GM18520 (cell line): ENCODE results near the gene GPR176.

Experiments
- ATAC-seq: cut with Tn5 transposase; IDR thresholded peaks from one replicate; pipeline ENCODE4 v1.9.1; 2021; ENCODE audit not compliant: unreplicated experiment

Gene GPR176, protein sequence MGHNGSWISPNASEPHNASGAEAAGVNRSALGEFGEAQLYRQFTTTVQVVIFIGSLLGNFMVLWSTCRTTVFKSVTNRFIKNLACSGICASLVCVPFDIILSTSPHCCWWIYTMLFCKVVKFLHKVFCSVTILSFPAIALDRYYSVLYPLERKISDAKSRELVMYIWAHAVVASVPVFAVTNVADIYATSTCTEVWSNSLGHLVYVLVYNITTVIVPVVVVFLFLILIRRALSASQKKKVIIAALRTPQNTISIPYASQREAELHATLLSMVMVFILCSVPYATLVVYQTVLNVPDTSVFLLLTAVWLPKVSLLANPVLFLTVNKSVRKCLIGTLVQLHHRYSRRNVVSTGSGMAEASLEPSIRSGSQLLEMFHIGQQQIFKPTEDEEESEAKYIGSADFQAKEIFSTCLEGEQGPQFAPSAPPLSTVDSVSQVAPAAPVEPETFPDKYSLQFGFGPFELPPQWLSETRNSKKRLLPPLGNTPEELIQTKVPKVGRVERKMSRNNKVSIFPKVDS

DNA sequence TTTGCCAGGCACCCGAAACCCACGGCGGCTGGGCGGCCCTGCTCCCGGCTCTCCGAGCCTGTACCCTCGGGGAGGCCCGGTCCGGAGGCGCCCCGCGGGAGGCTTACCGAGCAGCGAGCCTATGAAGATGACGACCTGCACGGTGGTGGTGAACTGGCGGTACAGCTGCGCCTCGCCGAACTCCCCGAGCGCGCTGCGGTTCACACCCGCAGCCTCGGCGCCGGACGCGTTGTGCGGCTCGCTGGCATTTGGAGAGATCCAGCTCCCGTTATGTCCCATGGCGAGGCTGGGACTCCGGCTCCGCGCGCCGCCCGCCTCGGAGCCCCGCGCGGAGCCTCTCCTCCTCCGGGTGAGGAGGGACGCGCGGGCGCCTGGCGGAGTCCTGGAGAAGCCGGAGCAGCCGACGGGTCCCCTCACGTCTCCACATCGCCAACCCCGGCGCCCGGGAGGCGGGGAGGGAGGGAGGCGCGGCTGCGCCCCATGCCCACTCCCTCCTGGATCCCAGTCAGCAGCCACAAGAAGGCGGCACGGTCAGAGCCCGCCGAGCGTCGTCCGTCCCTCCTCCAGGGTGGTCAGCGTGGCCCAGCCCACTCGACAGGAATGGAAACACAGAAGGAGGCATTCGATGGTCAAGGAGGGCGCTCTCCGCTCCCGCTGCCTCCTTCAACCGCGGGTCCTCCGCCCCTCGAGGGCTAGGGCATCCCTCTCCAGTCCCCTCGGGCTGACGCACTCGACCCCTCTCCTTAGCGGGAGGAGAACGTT, at the start of gene GPR176:
GPR176 (minus strand) TSS at position 519 of the 762 bp plus-strand sequence; CDS start at position 279, 240 bp downstream.
- ATAC-seq = no peak

DNA sequence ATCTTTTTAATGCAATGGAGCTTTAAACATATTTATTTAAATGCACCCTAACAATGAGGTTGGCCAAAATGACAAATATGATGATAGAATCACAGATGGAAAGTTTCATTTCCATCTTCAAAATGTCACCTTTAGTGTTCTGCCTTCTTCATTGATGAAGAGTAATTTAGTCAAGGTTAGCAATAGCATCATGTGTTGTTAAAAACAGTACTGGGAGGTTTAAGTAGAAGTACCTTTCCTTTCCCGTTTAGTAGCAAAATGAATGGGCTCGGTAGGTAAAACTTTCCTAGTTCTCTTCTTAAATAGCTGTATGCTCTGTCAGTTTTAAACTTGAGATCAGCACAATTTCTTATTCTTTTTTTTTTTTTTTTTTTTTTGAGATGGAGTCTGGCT, 48.9 kb upstream of the GPR176 start:
- no peak for ATAC-seq

DNA sequence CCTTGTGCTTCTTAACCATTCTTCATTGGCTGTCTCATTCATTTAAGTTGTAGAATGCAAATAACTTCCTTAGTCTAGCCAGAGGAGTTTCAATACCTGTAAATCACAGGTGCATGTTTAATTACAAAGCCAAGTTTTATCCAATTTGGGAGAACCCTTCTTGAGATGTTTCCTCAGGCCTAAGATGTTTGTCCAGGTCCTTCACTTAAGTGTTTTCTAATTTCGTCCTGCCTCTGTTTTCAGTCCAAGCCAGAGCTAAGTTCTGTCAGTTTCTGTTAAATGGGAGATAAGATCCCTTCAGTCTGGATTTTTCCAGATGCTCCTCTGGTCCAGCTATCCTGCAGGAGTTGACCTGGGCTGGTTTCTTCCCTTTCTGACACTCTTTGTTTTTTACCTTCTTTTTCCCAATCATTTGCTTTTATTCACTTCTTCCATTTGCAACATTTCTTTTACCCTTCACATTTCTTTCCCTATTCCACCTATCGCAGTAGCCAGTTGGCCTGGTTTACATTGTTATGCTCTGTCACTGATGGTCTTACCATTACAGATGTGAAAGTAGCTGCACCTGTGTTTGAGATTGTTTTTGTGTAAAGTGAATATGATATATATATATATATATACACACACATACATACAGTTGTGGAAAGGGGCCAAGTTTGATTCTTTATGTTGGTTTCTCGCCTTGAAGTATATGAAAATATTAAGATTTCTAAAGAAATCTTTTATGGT, 48.4 kb upstream of the GPR176 start:
- no peak for ATAC-seq

DNA sequence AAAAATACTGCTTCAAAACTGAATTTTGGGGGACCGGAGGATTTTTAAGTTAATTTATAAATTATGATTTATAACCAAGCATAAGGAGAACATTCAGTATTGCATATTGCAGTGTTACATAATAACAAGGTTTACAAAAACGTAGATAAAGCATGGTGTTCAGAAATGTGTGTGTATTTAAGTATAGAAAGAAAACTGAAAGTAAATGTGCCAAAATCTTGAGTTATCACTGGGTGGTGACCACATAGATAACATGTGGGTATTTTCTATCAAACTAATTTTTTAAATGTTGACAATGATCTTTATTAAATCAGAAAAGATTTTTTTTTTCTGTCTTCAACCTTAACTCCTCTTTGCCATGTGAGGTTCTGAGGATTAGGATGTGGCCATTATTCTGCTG, 46.5 kb upstream of the GPR176 start:
- no peak for ATAC-seq

DNA sequence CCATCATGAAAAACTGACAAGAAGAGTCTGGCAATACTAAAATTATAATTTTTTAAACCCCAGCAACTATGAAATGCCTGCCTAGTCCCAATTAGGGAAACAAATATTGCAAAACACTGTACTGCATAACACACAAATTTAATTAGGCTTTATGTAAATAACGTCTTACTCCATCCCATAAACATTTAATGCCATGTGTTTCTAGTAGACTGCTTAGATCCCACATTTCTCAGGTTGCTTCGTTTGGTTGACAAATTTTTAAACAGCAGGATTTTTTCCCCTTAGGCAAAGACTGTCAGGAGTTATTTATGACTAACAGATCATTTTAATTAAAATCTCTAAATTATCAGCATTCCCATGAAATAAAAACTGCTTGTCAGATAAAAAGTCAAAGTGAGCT, 43.7 kb upstream of the GPR176 start:
- no peak for ATAC-seq

DNA sequence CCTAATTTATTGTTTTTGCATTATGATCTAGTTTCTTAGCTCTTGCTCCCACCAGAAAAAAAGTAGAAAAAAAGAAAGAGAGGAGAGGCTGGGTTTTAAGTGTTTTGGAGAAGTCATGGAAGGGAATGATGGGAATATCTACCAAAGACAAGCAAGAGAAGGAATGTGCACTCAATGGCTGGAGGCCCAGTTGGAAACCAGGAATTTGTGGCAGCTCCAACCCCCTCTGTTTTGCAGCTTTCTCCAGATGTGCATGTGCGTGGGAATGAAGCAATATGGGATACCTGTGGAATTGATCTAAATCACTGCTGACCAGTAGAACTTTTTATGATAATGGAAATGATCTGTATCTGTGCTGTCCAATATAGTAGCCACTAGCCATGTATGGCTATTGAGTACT, 41.0 kb upstream of the GPR176 start:
- no peak for ATAC-seq

DNA sequence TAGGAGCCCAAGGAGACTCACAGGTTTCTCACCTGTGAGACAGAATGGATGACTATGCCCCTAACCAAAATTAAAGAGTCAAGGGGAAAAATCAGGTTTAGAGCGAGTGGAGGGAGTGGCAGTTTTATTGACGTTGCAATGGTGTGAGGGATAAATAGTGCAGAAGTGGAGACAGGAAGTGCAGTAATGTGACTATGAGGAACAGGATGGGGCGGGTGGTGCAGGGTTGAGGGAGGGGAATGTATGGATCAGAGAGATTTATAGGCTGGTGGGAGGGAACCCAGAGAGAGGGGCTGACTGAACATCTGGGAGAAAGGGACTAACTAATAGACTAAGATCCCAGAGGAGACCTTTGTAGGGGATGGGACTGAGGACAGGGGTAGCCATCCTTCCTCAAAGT, 40.3 kb upstream of the GPR176 start:
- no peak for ATAC-seq

DNA sequence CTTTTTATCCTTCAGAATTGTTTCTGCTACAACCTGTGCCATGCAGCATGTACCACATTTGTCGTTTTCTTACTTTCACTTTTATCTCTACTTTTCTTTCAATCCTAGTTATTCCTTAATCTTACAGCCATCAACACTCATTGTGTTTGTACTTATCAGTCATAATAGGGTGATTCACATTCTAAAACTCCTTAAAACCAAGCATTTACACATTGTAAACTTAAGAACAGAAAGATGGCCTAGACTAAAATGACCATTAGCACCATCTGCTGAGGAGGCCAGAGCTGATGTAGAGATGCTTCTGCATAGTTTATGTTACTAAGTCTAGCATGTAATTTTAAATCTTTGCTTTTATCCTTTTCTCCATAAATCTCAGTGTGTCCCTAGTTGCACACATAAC, 39.3 kb upstream of the GPR176 start:
- ATAC-seq = no peak

DNA sequence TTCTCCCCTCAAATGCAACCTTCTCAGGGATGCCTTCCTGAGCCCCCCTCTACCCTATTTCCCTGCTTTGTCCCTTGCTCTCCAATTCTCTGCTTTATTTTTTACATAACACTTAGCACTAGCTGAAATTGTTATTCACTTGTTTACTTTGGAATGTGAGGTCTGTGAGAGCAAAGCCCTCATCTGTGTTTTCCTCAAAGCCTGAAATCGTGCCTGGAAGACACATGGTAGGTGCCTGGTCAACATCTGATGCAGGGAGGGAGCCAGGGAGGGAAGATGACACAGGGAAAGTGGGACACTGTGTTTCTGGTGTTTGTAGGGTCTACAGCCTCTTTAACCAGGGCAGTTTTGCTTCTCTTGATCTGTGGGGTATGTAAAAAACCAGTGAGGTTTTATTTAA, 37.4 kb upstream of the GPR176 start:
- ATAC-seq = no peak

DNA sequence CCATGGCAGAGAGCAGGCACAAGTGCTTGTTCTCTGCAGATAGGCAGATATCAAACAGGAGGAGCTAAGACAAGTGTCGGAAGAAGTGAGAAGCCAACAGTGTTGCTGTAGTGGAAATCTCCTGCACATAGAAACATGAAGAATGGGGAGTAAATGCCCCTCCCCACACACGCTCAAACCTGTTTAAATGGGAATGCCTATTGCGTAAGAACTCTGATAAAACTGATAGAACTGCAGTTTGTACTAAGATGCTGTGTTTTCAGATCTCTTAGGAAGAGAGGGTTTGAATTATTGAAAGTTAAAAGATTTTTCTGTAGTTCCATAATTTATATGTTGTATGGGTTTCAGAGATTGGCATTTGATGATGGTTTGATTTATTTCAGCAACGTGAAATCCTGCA, 33.5 kb upstream of the GPR176 start:
- no peak for ATAC-seq

DNA sequence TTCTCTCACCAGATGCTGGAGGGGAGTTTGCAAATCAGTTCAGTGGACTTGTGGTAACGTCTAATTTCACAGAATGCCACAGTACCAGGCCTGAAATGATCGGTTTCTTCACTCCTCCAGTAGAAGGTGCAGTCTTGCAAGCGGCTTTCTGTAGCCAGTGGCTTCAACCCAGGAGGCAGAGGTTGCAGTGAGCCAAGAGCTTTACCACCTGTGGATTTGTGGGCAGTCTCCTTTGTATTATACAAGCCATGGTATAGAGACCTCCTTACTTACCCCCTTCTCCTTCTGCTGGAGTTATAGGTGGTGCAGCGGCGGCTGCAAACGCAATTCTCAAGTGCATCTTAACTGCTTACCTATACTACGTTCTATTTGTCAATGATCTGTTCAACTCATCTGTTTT, 31.5 kb upstream of the GPR176 start:
- no peak for ATAC-seq

DNA sequence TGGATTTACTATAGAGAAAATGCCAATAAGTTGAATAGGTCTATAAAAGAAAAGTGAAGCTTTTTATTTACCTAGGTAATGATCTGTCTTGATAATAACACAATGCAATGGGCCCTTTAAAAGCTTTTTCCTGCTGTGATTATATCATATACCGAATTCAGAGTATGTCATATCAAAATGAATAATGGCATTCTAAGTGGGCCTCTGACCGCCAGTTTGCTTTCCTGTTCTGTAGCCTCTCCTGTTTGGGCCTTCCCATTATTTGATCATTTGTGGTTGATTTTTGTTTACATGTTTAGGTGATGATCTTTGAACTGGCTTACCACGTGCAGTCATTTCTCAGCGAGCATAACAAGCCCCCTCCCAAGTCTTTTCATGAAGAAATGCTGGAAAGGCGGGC, 28.8 kb upstream of the GPR176 start:
- no peak for ATAC-seq

DNA sequence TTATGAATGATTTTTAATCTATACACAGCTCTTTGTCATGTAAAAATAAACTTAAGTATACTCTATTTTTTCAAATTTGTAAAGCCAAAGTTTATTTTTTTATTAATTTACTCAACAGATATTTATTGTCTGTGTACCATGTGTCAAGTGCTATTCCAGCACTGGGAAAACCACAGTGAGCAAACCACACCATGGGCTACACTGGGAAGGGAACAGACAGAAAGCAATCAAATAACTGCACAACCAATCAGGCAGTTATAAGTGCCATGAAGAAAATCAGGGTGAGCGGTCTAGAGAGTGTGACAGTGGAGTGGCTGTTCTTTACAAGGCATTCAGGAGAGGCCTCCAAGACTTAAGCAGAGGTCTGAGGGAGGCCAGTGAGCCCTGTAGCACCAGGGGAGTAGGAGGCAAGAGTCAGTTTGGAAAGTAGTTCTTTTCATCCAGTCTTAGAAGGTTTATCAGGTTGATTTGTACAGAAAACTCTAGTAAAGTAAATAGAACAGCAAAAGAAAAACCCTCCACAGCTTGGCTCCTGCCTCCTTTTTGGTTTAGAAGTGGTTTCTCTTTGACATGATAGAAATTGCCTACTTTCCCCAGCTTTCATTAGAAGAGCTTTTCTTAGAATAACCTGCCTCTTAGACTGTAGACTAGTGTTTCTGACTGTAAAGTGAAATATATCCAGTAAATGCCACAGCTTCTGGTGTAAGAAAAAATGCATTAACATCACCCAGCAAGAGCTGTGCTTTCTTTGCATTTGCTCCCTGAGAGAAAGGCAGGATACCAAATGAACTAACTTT, 27.5 kb upstream of the GPR176 start:
- no peak for ATAC-seq

DNA sequence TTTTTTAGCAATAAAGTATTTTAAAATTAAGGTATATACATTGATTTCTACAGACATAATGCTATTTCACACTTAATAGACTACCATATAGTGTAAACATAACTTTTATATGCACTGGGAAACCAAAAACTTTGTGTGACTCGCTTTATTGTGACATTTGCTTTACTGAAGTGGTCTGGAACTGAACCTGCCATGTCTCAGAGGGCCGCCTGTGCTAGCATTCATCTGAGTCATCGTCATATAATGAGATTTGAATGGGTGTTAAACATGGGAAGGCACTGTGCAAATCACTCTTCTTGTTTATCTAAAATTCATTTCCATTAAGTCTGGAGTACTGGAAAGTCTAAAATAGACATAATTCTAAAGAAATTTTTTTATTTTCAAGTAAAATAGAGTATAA, 26.8 kb upstream of the GPR176 start:
- no peak for ATAC-seq

DNA sequence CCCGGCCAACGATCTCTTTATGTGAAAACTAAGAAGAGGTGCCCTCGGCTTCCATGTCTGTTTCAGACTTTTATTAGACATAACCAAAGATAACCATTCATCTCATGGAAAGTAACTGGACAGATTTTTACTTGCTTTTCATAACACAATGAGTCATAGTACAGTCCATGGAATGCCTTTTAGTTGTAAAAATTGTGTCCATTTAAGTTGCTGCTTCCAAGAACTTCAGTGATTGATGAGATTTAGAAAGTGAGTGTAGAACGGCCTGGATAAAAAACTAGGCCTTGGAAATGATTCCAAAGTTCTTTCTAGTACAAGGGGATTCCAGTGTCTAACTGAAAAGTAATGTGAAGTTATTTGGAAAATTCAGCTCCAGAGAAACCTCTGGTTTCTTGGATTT, 24.7 kb upstream of the GPR176 start:
- ATAC-seq = no peak

DNA sequence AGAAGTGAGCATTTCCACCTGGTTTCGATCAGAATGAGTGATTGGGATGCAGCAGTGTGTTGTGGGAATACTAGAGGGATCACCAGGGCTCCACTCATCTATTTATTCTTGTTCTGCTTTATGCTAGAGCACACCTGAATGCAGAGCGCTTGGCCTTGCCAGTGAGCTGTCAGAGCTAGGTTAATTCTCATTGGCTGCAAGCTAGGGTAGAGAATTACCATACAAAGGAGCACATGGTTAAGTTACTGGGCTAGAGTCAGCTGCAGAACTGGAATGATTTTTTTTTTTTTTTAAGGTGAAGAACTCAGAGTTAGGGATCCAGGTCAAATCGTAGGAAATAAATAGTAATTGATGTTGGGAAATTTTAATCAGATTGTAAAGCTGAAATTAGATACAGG, 22.7 kb upstream of the GPR176 start:
- no peak for ATAC-seq

DNA sequence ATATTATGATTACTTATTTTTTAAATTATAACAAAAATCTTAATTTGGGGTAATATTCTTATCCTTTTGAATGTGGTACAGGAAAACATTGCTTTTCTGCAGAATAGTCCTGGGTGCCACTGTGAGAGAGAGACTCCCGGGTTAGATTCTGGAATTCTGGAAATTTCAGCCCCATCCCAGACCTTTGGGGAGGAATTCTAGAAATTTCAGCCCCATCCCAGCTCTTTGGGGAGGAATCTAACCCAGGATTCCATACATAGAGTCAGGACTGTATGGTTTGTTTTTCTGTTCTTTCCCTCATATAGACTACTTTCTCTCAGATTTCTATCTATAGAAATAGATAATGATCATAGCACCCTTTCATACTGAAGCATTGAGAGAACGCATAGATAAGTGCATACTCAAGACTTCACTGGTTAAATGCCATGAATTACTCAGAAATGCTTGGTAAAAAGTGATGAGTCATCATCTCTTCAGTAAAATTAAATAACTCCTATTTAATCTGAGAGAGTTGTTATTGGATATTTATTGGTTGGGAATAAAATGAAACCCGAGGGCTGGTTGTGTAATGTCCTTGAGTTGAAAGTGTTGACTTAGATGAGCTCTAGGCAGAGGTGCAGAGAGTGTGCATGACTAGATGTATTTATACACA, 22.2 kb upstream of the GPR176 start:
- ATAC-seq = no peak

DNA sequence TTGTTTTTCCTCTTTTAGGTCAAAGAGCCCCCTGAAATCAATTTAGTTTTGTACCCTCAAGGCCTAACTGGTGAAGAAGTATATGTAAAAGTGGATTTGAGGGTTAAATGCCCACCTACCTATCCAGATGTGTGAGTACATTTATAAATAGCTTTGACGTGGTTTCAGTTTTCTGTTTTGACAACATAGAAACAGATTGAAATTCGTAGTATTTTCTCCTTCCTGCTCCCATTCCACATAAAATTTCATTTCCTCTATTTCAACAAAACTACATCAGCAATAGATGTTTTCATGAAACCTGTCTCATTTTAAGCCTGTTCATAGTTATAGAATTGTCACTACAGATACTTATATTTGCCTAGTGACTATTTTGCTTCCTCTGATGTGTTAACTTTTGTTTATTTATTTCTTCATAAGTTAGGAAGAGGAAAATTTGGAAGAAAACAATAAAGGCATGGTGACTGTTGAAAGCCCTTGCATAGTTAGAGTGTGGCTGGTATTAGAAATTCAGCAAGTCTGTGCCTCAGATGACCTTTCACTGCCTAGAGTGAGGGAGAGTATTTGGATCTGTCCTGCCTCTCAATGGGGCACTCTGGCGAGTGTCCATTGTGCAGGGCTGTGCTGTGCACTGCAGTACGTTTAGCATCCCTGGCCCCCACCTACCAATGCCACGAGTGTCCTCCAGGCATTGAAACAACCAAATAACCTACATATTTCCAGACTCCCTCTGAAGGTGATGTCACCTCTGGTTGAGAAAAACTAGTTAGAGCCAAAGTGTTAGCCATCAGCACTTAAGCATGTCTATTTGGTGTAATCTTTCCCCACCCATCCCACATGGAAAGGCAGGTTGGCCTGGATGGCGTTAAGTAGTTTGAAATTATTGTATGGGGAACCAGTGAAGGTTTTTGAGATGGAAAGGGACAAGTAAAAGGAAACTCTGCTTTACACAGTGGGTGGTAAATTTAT, 19.7 kb upstream of the GPR176 start:
- ATAC-seq = no peak

DNA sequence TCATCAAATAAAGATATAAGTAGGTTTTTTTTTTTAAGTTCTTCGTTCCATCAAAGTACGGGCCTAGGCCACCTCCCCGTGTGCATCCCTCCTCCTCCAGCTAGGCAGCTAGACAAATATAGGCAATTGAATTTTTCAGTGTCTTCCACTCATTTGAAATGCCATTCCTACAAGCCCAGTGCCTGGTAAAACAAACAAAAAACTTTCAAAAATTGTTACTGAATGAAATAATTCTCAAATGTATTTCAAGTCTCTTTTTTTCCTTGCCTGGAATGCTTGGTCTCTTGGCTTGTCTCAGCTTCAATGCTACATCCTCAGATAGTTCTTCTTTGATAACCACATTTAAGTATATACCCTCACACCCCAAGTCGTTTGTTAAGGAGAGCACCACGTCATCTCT, 17.6 kb upstream of the GPR176 start:
- ATAC-seq = no peak
